Glomerular endothelial cell (primary cell): Measurements from ENCODE around the gene LRRC37A3. TPM values are rescaled to one million over a fixed set of nuclear protein-coding genes. Genes with fewer than 3 reads are reported as not detected.
"Not testable (repeated sequence)": the region's sequence is repeated elsewhere in the genome, so short reads cannot be mapped to it uniquely, and the experiment has no call there.

ENCODE experiments used
- DNase-seq: peaks from one replicate; pipeline ENCODE4 v3.0.0-alpha.2; 2011; ENCODE audit warnings: low read depth, low spot score; ENCODE audit errors: extremely low read depth
- total RNA-seq: library from RNA; depleted of rRNA; stranded (reverse); fragments of >200 nt; gene quantifications from 2 replicates; pipeline ENCODE4 v1.2.3, GENCODE V29; 2015

The LRRC37A3 gene
- 4.2 and 7.2 TPM in 2 replicates for total RNA-seq

DNA sequence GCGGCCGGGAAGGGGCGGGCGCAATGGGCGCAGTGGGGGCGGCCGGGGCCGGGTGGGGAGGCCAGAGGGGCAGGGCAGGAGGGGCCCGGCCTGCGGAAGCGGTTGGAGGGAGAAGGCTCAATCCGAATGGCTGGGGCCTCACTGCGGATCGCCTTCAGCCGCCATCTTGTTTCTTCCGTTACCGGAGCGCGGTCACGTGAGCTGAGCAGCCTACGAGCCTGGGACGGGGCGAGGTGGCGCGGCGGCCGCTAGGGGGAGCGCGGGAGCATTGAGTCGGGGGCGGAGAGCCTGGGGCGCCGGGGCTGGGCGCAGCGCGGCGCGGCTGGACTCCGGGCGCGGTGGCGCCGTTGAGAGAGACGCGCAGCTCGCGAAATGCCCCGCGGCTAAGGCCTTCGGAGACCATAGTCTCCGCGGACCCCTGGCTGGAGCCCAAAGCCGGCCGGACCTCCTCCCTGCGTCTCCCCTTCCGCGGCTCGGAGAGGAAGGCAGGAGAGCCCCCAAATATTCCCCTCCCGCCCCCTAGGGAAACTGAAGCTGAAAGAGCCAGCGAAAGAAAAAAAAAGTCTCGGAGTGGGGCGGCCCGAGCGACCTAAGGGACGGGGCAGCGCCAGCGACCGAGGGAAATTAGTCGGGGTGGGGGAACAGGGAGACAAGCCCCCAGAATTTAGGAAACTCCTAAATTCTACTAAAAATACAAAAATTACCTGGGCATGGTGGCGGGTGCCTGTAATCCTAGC lies at the start of gene LRRC37A3:
Gene LRRC37A3 (minus strand): TSS at position 190 of the 737 bp plus-strand sequence. CDS start 22,221 bp downstream, outside the sequence.
- DNase-seq = peak; percentile 44

- DNase-seq = not testable (repeated sequence)
Measured at GRCh38 chr17:64965873-64966287, 46.6 kb upstream of the LRRC37A3 start.

- DNase-seq = not testable (repeated sequence)
Measured at GRCh38 chr17:64965256-64965872, 46.1 kb upstream of the LRRC37A3 start.

- DNase-seq = no peak
Measured at GRCh38 chr17:64964796-64965195, 45.5 kb upstream of the LRRC37A3 start.

- not testable (repeated sequence) for DNase-seq
Measured at GRCh38 chr17:64963814-64964213, 44.5 kb upstream of the LRRC37A3 start.

- DNase-seq = not testable (repeated sequence)
Measured at GRCh38 chr17:64961563-64962378, 42.5 kb upstream of the LRRC37A3 start.

- no peak for DNase-seq
Measured at GRCh38 chr17:64951877-64952276, 32.6 kb upstream of the LRRC37A3 start.

GRCh38 chr17:64950871-64951270 lies 31.6 kb upstream of the LRRC37A3 start:
- no peak for DNase-seq

GRCh38 chr17:64947152-64947551 lies 27.9 kb upstream of the LRRC37A3 start:
- no peak for DNase-seq

DNA sequence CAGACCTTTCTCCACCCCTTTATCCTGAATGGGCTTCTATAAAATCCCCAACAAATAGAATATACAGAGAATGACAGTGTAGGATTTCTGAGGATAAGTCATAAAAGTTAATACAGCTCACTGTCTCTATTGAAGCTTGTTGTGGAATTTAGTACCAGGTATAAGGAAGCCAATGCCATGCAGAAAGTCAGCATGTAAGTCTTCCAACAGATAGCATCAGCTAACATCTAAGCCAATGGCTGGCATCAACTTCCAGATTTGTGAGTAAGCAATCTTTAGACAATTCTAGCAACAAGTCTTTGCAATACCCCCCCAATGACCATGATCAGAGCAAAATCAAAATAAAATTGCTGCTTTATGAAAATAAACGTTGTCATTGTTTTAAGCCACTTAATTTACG lies 22.5 kb upstream of the LRRC37A3 start:
- no peak for DNase-seq

GRCh38 chr17:64941045-64941444 lies 21.8 kb upstream of the LRRC37A3 start:
- DNase-seq = no peak

DNA sequence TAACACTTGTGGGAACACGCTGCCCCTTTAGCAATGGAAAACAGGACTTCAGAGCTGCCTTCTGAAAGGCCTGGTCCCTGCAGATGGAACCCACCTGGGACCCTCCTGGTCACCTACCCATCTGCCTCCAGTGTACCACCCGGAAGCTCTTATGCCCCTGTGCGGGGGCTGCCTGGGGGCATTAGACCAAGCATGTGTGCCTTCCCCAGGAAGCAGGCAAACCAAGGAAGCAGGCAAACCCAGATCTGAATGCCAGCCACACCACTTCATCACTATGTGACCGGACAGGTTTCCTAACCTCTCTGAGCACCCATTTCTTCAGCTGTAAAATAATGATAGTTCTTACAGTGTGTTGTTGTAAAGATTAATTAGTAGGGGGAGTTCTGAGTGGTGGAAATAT lies 20.8 kb upstream of the LRRC37A3 start:
- DNase-seq = no peak

- DNase-seq = no peak
Measured at GRCh38 chr17:64938925-64939474, 19.7 kb upstream of the LRRC37A3 start.

DNA sequence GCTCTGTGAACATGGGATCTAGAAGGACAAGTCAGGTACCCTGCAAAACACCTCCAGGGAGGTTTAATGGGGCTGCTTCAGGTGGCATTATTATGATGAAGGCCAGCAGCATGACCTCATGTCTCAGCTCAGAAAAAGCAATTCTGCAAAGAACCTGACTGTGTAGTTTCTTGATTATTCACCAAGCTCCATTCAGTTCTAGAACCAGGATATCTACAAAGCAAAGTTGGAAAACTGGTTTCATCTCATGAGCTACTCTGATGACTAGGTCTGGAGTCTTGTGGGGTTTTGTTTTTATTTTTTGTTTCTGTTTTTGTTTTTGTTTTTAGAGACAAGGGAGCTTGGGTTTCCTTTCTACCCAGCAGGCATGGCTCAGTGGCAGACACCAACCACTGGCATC lies 19.0 kb upstream of the LRRC37A3 start:
- DNase-seq = no peak

DNA sequence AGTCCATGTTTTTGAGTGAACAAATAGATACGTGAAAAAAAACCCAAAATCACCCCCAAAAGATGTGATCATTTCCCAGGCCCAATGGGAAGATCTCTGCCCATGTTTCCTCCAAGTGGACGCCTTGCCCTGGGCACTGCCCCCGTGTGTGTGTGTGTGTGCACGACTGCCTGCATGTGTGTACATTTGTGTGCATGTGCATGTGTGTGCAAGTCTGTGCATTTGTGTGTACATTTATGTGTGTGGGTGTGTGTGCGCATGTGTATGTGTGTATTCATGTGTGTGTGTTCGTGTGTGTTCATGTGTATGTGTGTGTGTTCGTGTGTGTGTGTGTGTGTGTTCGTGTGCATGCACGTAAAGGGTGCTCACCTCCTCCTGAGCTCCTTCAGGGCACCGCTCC lies 16.8 kb upstream of the LRRC37A3 start:
- no peak for DNase-seq

- DNase-seq = not testable (repeated sequence)
Measured at GRCh38 chr17:64934284-64934778, 15.1 kb upstream of the LRRC37A3 start.

DNA sequence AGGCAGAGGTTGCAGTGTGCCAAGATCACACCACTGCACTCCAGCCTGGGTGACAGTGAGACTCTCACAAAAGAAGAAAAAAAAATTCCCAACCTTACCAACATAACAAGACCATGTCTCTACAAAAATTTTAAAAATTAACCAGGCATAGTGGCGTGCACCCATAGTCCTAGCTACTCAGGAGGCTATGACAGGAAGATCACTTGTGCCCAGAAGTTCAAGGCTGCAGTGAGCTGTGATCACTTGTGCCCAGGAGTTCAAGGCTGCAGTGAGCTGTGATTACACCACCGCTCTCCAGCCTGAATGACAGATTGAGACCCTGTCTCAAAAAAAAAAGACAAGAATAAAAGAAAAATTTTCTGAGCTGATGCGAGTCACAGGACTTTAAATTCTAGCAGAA lies 13.6 kb upstream of the LRRC37A3 start:
- not testable (repeated sequence) for DNase-seq

DNA sequence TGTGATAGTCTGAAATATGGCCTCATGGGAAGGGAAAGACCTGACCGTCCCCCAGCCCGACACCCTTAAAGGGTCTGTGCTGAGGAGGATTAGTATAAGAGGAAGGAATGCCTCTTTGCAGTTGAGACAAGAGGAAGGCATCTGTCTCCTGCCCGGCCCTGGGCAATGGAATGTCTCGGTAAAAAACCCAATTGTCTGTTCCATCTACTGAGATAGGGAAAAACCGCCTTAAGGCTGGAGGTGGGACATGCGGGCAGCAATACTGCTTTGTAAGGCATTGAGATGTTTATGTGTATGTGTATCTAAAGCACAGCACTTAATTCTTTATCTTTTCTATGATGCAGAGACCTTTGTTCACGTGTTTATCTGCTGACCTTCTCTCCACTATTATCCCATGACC lies 11.1 kb upstream of the LRRC37A3 start:
- not testable (repeated sequence) for DNase-seq

GRCh38 chr17:64929419-64930209 lies 10.3 kb upstream of the LRRC37A3 start:
- DNase-seq = not testable (repeated sequence)

DNA sequence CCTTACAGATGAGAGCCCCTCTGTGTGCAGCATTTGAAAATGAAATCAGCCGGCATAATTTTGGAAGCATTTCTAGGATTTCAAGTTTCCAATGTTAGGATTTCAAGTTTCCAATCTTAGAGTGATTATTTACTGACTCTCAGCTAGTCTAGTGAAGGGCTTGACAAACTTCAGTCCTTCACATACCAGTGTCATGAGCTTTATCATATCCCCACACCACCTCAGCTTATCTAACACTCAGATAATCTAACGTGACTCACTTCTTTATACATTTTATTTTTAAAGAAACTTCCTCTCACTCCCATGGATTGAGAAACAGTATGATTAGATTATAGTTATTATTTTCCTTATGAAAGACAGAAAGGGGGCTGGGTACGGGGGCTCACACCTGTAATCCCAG lies 9.4 kb upstream of the LRRC37A3 start:
- DNase-seq = not testable (repeated sequence)
